NCI-H2227 treated with DMSO at 0.1 percent for 48 hours (cell line): ENCODE measurements around the gene ATG3.
A peak's percentile ranks its signal among the peaks of the same experiment; 100 is the strongest.
"Not testable (repeated sequence)": the region's sequence is repeated elsewhere in the genome, so short reads cannot be mapped to it uniquely, and the experiment has no call there.

ENCODE experiments used
- DNase-seq: peaks from one replicate; lab custom pipeline; 2025; lab: John Stamatoyannopoulos, UW

Gene ATG3

GRCh38 chr3:112560721-112561483, 860 bp downstream of the ATG3 start:
- peak; percentile 66 for DNase-seq

GRCh38 chr3:112560307-112560706, 1.5 kb downstream of the ATG3 start:
- DNase-seq, result no peak

- no peak for DNase-seq
These were observed 3.8 kb downstream of the ATG3 start for GRCh38 chr3:112557976-112558375.

GRCh38 chr3:112555535-112556170, 6.1 kb downstream of the ATG3 start:
- no peak for DNase-seq

GRCh38 chr3:112550859-112551258, 10.9 kb downstream of the ATG3 start:
- no peak for DNase-seq

- DNase-seq, result no peak
These were observed 15.5 kb downstream of the ATG3 start for GRCh38 chr3:112546216-112546759.

GRCh38 chr3:112539825-112540650, 21.7 kb downstream of the ATG3 start:
- no peak for DNase-seq

- peak; percentile 8 for DNase-seq
These were observed 30.4 kb downstream of the ATG3 start for GRCh38 chr3:112531358-112531781.

GRCh38 chr3:112530573-112530972, 31.2 kb downstream of the ATG3 start:
- no peak for DNase-seq

GRCh38 chr3:112524127-112524526, 37.6 kb downstream of the ATG3 start:
- not testable (repeated sequence) for DNase-seq

GRCh38 chr3:112519424-112520001, 42.2 kb downstream of the ATG3 start:
- DNase-seq, result peak; percentile 2

- DNase-seq, result not testable (repeated sequence)
These were observed 42.8 kb downstream of the ATG3 start for GRCh38 chr3:112518970-112519369.

- no peak for DNase-seq
These were observed 47.1 kb downstream of the ATG3 start for GRCh38 chr3:112514527-112515128.

- DNase-seq, result no peak
These were observed 49.4 kb downstream of the ATG3 start for GRCh38 chr3:112512320-112512719.

GRCh38 chr3:112508860-112509259, 52.9 kb downstream of the ATG3 start:
- DNase-seq, result no peak

GRCh38 chr3:112508261-112508660, 53.5 kb downstream of the ATG3 start:
- DNase-seq, result no peak

GRCh38 chr3:112505907-112506306, 55.9 kb downstream of the ATG3 start:
- no peak for DNase-seq

GRCh38 chr3:112504123-112504522, 57.6 kb downstream of the ATG3 start:
- DNase-seq, result no peak

GRCh38 chr3:112503304-112503972, 58.3 kb downstream of the ATG3 start:
- no peak for DNase-seq

- DNase-seq, result no peak
These were observed 61.1 kb downstream of the ATG3 start for GRCh38 chr3:112500621-112501020.
